NOMO-1 (cell line): ENCODE measurements around the gene ARFGAP2.
A peak's percentile ranks its signal among the peaks of the same experiment; 100 is the strongest.

Experiments
- DNase-seq, 2 experiments: peaks; one replicate each; lab custom pipeline; 2025; ENCODE audit not compliant: unreplicated experiment in 2 of 2; lab: John Stamatoyannopoulos, UW

The ARFGAP2 gene

GRCh38 chr11:47171856-47172255 is 4.8 kb downstream of the ARFGAP2 start:
- no peak for DNase-seq

GRCh38 chr11:47171061-47171838 is 5.4 kb downstream of the ARFGAP2 start:
- no peak for DNase-seq

GRCh38 chr11:47166368-47166767 is 10.3 kb downstream of the ARFGAP2 start:
- DNase-seq: no peak

- DNase-seq: no peak
Observed at GRCh38 chr11:47165253-47165840, 11.3 kb downstream of the ARFGAP2 start.

GRCh38 chr11:47164321-47164720 is 12.4 kb downstream of the ARFGAP2 start:
- DNase-seq: no peak

GRCh38 chr11:47163898-47164297 is 12.8 kb downstream of the ARFGAP2 start:
- DNase-seq: no peak

- no peak for DNase-seq
Observed at GRCh38 chr11:47163193-47163592, 13.5 kb downstream of the ARFGAP2 start.

GRCh38 chr11:47162426-47162825 is 14.3 kb downstream of the ARFGAP2 start:
- DNase-seq: no peak

GRCh38 chr11:47161890-47162289 is 14.8 kb downstream of the ARFGAP2 start:
- DNase-seq: no peak

GRCh38 chr11:47161134-47161854 is 15.4 kb downstream of the ARFGAP2 start:
- peak; percentile 34 to 58 for DNase-seq

- no peak for DNase-seq
Observed at GRCh38 chr11:47160753-47161133, 15.9 kb downstream of the ARFGAP2 start.

- DNase-seq: no peak
Observed at GRCh38 chr11:47158242-47158641, 18.4 kb downstream of the ARFGAP2 start.

GRCh38 chr11:47157805-47158204 is 18.9 kb downstream of the ARFGAP2 start:
- no peak for DNase-seq

- DNase-seq: no peak
Observed at GRCh38 chr11:47156951-47157350, 19.7 kb downstream of the ARFGAP2 start.

- no peak for DNase-seq
Observed at GRCh38 chr11:47156333-47156732, 20.3 kb downstream of the ARFGAP2 start.

- DNase-seq: no peak
Observed at GRCh38 chr11:47155879-47156278, 20.8 kb downstream of the ARFGAP2 start.

GRCh38 chr11:47154616-47155570 is 21.8 kb downstream of the ARFGAP2 start:
- DNase-seq: no peak

- peak; percentile 24 to 36 for DNase-seq
Observed at GRCh38 chr11:47152953-47153950, 23.4 kb downstream of the ARFGAP2 start.

GRCh38 chr11:47152126-47152952 is 24.3 kb downstream of the ARFGAP2 start:
- DNase-seq: no peak
